WTC11 (cell line): ENCODE data around the gene DTWD2. TPM values are rescaled to one million over a fixed set of nuclear protein-coding genes. Genes with fewer than 3 reads are reported as not detected.

Source experiments
- ATAC-seq: fragments of 200-7000 bp; cut with Tn5 transposase; 2 replicates; pipeline ENCODE4 v1.10.0; 2021; ENCODE audit warnings: mild to moderate bottlenecking, moderate library complexity
- CTCF ChIA-PET: fragments of 300-600 bp; sonication (Branson Sonifier 250); formaldehyde crosslinking; loops from one replicate; lab custom pipeline; 2021; ENCODE audit warnings: antibody characterized with exemption; lab: Charles Lee
- POLR2A ChIA-PET: fragments of 350-600 bp; sonication (Branson Sonifier 250); formaldehyde crosslinking; loops from one replicate; lab custom pipeline; 2021; ENCODE audit warnings: antibody characterized with exemption; lab: Charles Lee
- DNase-seq: peaks from one replicate; pipeline ENCODE4 v3.0.0; 2021; ENCODE audit warnings: low spot score
- H3K27ac Mint-ChIP-seq: 2 replicates; pipeline ENCODE4 v1.8.0; 2021; ENCODE audit warnings: mixed read lengths
- H3K27me3 Mint-ChIP-seq: 2 replicates; pipeline ENCODE4 v1.8.0; 2021; ENCODE audit warnings: low read depth, mild to moderate bottlenecking, moderate library complexity, mixed read lengths
- H3K36me3 Mint-ChIP-seq: 2 replicates; pipeline ENCODE4 v1.8.0; 2021; ENCODE audit warnings: mixed read lengths
- H3K4me1 Mint-ChIP-seq: 2 replicates; pipeline ENCODE4 v1.8.0; 2022; ENCODE audit warnings: mixed read lengths
- H3K4me3 Mint-ChIP-seq: 2 replicates; pipeline ENCODE4 v1.8.0; 2021; ENCODE audit warnings: mild to moderate bottlenecking, moderate library complexity, mixed read lengths
- H3K9me3 Mint-ChIP-seq: 2 replicates; pipeline ENCODE4 v1.8.0; 2021; ENCODE audit warnings: mixed read lengths
- ELF4 ChIP-seq: sonication (generic); formaldehyde crosslinking; IDR thresholded peaks from 2 replicates; pipeline ENCODE4 v1.8.1; 2022; ENCODE audit warnings: low read depth, mild to moderate bottlenecking, moderate library complexity, missing genetic modification reagents
- ETV6 ChIP-seq: sonication (generic); formaldehyde crosslinking; IDR thresholded peaks from 2 replicates; pipeline ENCODE4 v1.8.1; 2022; ENCODE audit warnings: mild to moderate bottlenecking, missing genetic modification reagents
- GABPB1 ChIP-seq: sonication (generic); formaldehyde crosslinking; IDR thresholded peaks from 2 replicates; pipeline ENCODE4 v1.8.1; 2023; ENCODE audit warnings: mild to moderate bottlenecking, missing genetic modification reagents
- GRHL2 ChIP-seq: fragments of 250-450 bp; sonication (Bioruptor Pico); IDR thresholded peaks from 2 replicates; pipeline ENCODE4 v1.8.0; 2022; ENCODE audit warnings: mild to moderate bottlenecking, moderate library complexity; ENCODE audit not compliant: insufficient replicate concordance, severe bottlenecking
- MXD4 ChIP-seq: fragments of 250-450 bp; sonication (Bioruptor Pico); IDR thresholded peaks from 2 replicates; pipeline ENCODE4 v1.8.0; 2021; ENCODE audit warnings: mild to moderate bottlenecking, moderate library complexity, borderline replicate concordance
- NR1H2 ChIP-seq: sonication (generic); formaldehyde crosslinking; IDR thresholded peaks from 2 replicates; pipeline ENCODE4 v1.9.0; 2021; ENCODE audit warnings: mild to moderate bottlenecking, moderate library complexity, missing genetic modification reagents
- NR2C2 ChIP-seq: sonication (generic); formaldehyde crosslinking; IDR thresholded peaks from 2 replicates; pipeline ENCODE4 v1.8.0; 2022; ENCODE audit warnings: mild to moderate bottlenecking, missing genetic modification reagents
- PRDM15 ChIP-seq: sonication (generic); formaldehyde crosslinking; IDR thresholded peaks from 2 replicates; pipeline ENCODE4 v1.8.0; 2022; ENCODE audit warnings: missing genetic modification reagents
- RORB ChIP-seq: fragments of 250-450 bp; sonication (Bioruptor Pico); IDR thresholded peaks from 2 replicates; pipeline ENCODE4 v1.9.0; 2021; ENCODE audit warnings: mild to moderate bottlenecking
- USF2 ChIP-seq: sonication (generic); formaldehyde crosslinking; IDR thresholded peaks from 2 replicates; pipeline ENCODE4 v1.8.1; 2023; ENCODE audit warnings: mild to moderate bottlenecking, missing genetic modification reagents, moderate library complexity
- ZBTB21 ChIP-seq: sonication (generic); formaldehyde crosslinking; IDR thresholded peaks from 2 replicates; pipeline ENCODE4 v1.8.1; 2023; ENCODE audit warnings: mild to moderate bottlenecking, missing genetic modification reagents, borderline replicate concordance
- ZNF121 ChIP-seq: sonication (generic); formaldehyde crosslinking; IDR thresholded peaks from 2 replicates; pipeline ENCODE4 v1.8.0; 2023; ENCODE audit warnings: missing genetic modification reagents
- ZNF532 ChIP-seq: fragments of 250-450 bp; sonication (Bioruptor Pico); IDR thresholded peaks from 2 replicates; pipeline ENCODE4 v1.9.0; 2021; ENCODE audit warnings: mild to moderate bottlenecking, borderline replicate concordance
- total RNA-seq: library from RNA; stranded (reverse); gene quantifications from 3 replicates; pipeline ENCODE4 v1.2.3, GENCODE V29; 2021
- TF ChIP-seq, protein P1 (sequence below): sonication (generic); formaldehyde crosslinking; IDR thresholded peaks from 2 replicates; pipeline ENCODE4 v1.8.0; 2023; ENCODE audit warnings: missing genetic modification reagents
- TF ChIP-seq, protein P2 (sequence below): sonication (generic); formaldehyde crosslinking; IDR thresholded peaks from 2 replicates; pipeline ENCODE4 v1.8.1; 2023; ENCODE audit warnings: mild to moderate bottlenecking, missing genetic modification reagents, borderline replicate concordance
- TF ChIP-seq, protein P3 (sequence below): sonication (generic); formaldehyde crosslinking; IDR thresholded peaks from 2 replicates; pipeline ENCODE4 v1.8.1; 2022; ENCODE audit warnings: low read depth, mild to moderate bottlenecking, moderate library complexity, missing genetic modification reagents, borderline replicate concordance

DTWD2 gene
- total RNA-seq, 1 experiment from 2014 or later = 13.1 TPM

DNA sequence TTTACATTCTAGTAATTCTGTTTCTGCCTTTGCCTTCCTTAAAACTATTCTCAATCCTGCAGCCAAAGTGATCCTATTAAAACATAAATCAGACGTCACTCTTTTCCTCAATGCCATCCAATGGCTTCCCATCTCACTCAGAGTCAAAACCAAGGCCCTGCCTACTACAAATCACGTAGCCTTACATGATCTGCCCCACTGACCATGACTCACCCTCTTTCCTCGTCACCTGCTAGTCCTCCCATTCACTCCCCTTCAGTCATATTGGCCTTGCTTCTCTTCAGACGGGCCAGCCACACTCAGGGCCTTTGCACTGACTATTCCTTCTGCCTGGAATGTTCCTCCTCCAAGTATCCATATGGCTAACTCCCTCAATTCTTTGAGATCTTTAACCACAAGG is 43.6 kb upstream of the DTWD2 start:
- Mint-ChIP-seq H3K27ac (peak overlapping the region; percentile 19; the same call in 1 of the 2 replicates), H3K4me1 (peaks cover 30% of the 10 kb centered on the region)
- CTCF ChIA-PET = no interaction called here
- ATAC-seq = peak; percentile 57
- 0 out of 2 replicates have a peak, but pooled peaks have one; percentile 20 for TF ChIP-seq ZNF121 (CRISPR knock-in tag)
- TF ChIP-seq, protein P1, sequence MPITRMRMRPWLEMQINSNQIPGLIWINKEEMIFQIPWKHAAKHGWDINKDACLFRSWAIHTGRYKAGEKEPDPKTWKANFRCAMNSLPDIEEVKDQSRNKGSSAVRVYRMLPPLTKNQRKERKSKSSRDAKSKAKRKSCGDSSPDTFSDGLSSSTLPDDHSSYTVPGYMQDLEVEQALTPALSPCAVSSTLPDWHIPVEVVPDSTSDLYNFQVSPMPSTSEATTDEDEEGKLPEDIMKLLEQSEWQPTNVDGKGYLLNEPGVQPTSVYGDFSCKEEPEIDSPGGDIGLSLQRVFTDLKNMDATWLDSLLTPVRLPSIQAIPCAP (CRISPR knock-in tag) = no peak
- TF ChIP-seq, all 79 proteins: peak for 1
- Mint-ChIP-seq H3K9me3 (no peaks in the 10 kb centered on the region), H3K36me3 (no peaks in the 10 kb centered on the region), H3K4me3 (no peak overlapping the region), H3K27me3 (no peaks in the 10 kb centered on the region)
- POLR2A ChIA-PET = no interaction called here
- no peak for DNase-seq

DNA sequence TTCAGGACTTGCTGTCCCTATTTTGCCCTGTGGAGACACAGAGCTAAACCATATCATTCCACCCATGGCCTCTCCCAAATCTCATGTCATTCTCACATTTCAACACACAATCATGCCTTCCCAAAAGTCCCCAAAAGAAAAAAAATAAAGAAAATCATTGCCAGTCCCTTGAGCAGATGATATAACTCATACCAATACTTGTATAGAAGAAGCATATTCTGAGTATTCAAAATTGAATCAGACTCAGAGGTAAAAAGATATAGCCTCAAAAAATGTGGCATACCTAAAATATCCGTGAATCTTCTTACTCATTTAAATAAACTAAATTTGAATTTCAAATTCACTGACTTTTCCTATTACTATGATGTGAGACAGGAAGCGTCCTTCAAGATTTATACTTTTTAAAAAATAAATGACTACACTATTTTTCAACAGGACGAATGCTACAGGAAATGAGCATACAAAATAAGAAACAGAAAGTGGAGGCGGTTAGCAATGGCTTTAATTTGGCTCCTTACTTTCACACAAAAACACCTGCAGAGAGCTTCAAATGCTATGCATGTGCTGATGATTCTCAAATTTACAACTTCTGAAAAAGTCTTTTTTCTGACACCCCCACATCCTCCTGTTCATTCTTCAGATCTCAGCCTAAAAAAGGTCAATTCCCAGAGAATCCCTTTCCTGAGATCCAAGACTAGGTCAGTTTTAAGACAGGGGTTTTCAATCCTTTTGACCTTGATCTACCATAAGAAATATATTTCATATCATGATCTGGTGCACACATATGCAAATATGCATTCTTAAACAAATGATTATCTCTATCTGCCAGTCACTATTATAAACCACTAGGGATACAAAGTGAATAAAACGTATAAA is 42.9 kb upstream of the DTWD2 start:
- POLR2A ChIA-PET = interaction anchor here (0.6 to 0.7 kb wide), 2 partner anchors 46 to 1334 kb away, joined by 3 read pairs; no protein-coding TSS in a partner anchor
- no peaks in the 10 kb centered on the region for H3K36me3 Mint-ChIP-seq
- ATAC-seq (no peak; the same call in 1 of the 2 replicates), DNase-seq (no peak)
- H3K4me3 Mint-ChIP-seq = no peak overlapping the region
- CTCF ChIA-PET = interaction anchor here (1.6 kb wide), 1 partner anchor 9 kb away, joined by 4 read pairs; no protein-coding TSS in a partner anchor
- H3K27ac Mint-ChIP-seq = peak overlapping the region; percentile 1; the same call in 1 of the 2 replicates
- no peaks in the 10 kb centered on the region for H3K27me3 Mint-ChIP-seq
- H3K9me3 Mint-ChIP-seq = no peaks in the 10 kb centered on the region
- peaks cover 30% of the 10 kb centered on the region for H3K4me1 Mint-ChIP-seq
- TF ChIP-seq ELF4 (CRISPR knock-in tag) (no peak), ZBTB21 (no peak), PRDM15 (CRISPR knock-in tag) (no peak), USF2 (CRISPR knock-in tag) (no peak), ZNF532 (no peak), RORB (CRISPR knock-in tag) (no peak), GRHL2 (CRISPR knock-in tag) (no peak), ZNF121 (CRISPR knock-in tag) (no peak), ETV6 (CRISPR knock-in tag) (no peak), NR1H2 (CRISPR knock-in tag) (no peak), NR2C2 (CRISPR knock-in tag) (no peak), MXD4 (CRISPR knock-in tag) (no peak), GABPB1 (CRISPR knock-in tag) (no peak)
- TF ChIP-seq, protein P2, sequence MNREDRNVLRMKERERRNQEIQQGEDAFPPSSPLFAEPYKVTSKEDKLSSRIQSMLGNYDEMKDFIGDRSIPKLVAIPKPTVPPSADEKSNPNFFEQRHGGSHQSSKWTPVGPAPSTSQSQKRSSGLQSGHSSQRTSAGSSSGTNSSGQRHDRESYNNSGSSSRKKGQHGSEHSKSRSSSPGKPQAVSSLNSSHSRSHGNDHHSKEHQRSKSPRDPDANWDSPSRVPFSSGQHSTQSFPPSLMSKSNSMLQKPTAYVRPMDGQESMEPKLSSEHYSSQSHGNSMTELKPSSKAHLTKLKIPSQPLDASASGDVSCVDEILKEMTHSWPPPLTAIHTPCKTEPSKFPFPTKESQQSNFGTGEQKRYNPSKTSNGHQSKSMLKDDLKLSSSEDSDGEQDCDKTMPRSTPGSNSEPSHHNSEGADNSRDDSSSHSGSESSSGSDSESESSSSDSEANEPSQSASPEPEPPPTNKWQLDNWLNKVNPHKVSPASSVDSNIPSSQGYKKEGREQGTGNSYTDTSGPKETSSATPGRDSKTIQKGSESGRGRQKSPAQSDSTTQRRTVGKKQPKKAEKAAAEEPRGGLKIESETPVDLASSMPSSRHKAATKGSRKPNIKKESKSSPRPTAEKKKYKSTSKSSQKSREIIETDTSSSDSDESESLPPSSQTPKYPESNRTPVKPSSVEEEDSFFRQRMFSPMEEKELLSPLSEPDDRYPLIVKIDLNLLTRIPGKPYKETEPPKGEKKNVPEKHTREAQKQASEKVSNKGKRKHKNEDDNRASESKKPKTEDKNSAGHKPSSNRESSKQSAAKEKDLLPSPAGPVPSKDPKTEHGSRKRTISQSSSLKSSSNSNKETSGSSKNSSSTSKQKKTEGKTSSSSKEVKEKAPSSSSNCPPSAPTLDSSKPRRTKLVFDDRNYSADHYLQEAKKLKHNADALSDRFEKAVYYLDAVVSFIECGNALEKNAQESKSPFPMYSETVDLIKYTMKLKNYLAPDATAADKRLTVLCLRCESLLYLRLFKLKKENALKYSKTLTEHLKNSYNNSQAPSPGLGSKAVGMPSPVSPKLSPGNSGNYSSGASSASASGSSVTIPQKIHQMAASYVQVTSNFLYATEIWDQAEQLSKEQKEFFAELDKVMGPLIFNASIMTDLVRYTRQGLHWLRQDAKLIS (CRISPR knock-in tag) = no peak
- TF ChIP-seq, protein P3, sequence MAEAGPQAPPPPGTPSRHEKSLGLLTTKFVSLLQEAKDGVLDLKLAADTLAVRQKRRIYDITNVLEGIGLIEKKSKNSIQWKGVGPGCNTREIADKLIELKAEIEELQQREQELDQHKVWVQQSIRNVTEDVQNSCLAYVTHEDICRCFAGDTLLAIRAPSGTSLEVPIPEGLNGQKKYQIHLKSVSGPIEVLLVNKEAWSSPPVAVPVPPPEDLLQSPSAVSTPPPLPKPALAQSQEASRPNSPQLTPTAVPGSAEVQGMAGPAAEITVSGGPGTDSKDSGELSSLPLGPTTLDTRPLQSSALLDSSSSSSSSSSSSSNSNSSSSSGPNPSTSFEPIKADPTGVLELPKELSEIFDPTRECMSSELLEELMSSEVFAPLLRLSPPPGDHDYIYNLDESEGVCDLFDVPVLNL (CRISPR knock-in tag) = no peak
- TF ChIP-seq, all 79 proteins: peak for 0
